ENCODE results near the gene SDK2. TPM values are rescaled to one million over a fixed set of nuclear protein-coding genes. Genes with fewer than 3 reads are reported as not detected.

The SDK2 gene
- polyA plus RNA-seq, 1 experiment, result 0.04 TPM

- TF ChIP-seq CTCF (IDR thresholded peaks at IDR 0.05; ENCODE audit: insufficient read depth, low read depth, low read length), result no peak
- POLR2A ChIA-PET, result no interaction called here
- CTCF ChIA-PET, result interaction anchor here (1.4 kb wide), 1 partner anchor 8 kb away, joined by 4 read pairs; no protein-coding TSS in a partner anchor
- H3K4me3 ChIP-seq (ENCODE audit: low read depth, low read length), result no peak overlapping the region
- H3K27me3 ChIP-seq (ENCODE audit: control insufficient read depth, insufficient read depth, low read length), result no peaks in the 10 kb centered on the region
- no peak for DNase-seq (ENCODE audit: low read depth)
- no peaks in the 10 kb centered on the region for H3K36me3 ChIP-seq (ENCODE audit: control insufficient read depth, insufficient read depth, low read length)
These were observed 122.9 kb downstream of the SDK2 start for GRCh38 chr17:73521376-73521775.

GRCh38 chr17:73520369-73520761 is 123.9 kb downstream of the SDK2 start:
- ChIA-PET CTCF (no interaction called here), POLR2A (no interaction called here)
- DNase-seq (ENCODE audit: low read depth), result no peak

GRCh38 chr17:73519714-73520368 is 124.4 kb downstream of the SDK2 start:
- Histone ChIP-seq H3K4me3 (ENCODE audit: low read depth, low read length) (no peak overlapping the region), H3K36me3 (ENCODE audit: control insufficient read depth, insufficient read depth, low read length) (no peaks in the 10 kb centered on the region), H3K27me3 (ENCODE audit: control insufficient read depth, insufficient read depth, low read length) (no peaks in the 10 kb centered on the region)
- no peak for TF ChIP-seq CTCF (IDR thresholded peaks at IDR 0.05; ENCODE audit: insufficient read depth, low read depth, low read length)
- CTCF ChIA-PET, result no interaction called here
- POLR2A ChIA-PET, result no interaction called here
- DNase-seq (ENCODE audit: low read depth), result no peak

More at GRCh38 chr17:73520369-73520761, 123.9 kb downstream of the SDK2 start:
- Histone ChIP-seq H3K36me3 (ENCODE audit: control insufficient read depth, insufficient read depth, low read length) (no peaks in the 10 kb centered on the region), H3K4me3 (ENCODE audit: low read depth, low read length) (no peak overlapping the region), H3K27me3 (ENCODE audit: control insufficient read depth, insufficient read depth, low read length) (no peaks in the 10 kb centered on the region)
- TF ChIP-seq CTCF (IDR thresholded peaks at IDR 0.05; ENCODE audit: insufficient read depth, low read depth, low read length), result no peak

- no peak for DNase-seq (ENCODE audit: low read depth)
- Histone ChIP-seq H3K27me3 (ENCODE audit: control insufficient read depth, insufficient read depth, low read length) (no peaks in the 10 kb centered on the region), H3K36me3 (ENCODE audit: control insufficient read depth, insufficient read depth, low read length) (no peaks in the 10 kb centered on the region), H3K4me3 (ENCODE audit: low read depth, low read length) (no peak overlapping the region)
- ChIA-PET CTCF (interaction anchor here (0.7 kb wide), 1 partner anchor 17 kb away, joined by 3 read pairs; no protein-coding TSS in a partner anchor), POLR2A (no interaction called here)
- TF ChIP-seq CTCF (IDR thresholded peaks at IDR 0.05; ENCODE audit: insufficient read depth, low read depth, low read length), result no peak
These were observed 125.2 kb downstream of the SDK2 start for GRCh38 chr17:73519011-73519410.

GRCh38 chr17:73516431-73516830 is 127.8 kb downstream of the SDK2 start:
- ChIA-PET CTCF (no interaction called here), POLR2A (no interaction called here)
- no peaks in the 10 kb centered on the region for H3K36me3 ChIP-seq (ENCODE audit: control insufficient read depth, insufficient read depth, low read length)
- no peak for DNase-seq (ENCODE audit: low read depth)
- no peak overlapping the region for H3K4me3 ChIP-seq (ENCODE audit: low read depth, low read length)
- H3K27me3 ChIP-seq (ENCODE audit: control insufficient read depth, insufficient read depth, low read length), result no peaks in the 10 kb centered on the region
- TF ChIP-seq CTCF (IDR thresholded peaks at IDR 0.05; ENCODE audit: insufficient read depth, low read depth, low read length), result no peak
